Vagina (tissue), 2 donors: ENCODE results near the gene KRT1.

Experiments used
- CTCF ChIP-seq, 3 experiments: fragments of 450-650 bp in 2 of 3; fragments of 200-600 bp in 1 of 3; sonication (generic) in 1 of 3; IDR thresholded peaks; one replicate each; pipeline ENCODE4 v1.5.1; 2017 to 2019; ENCODE audit warnings: antibody characterized with exemption in 3 of 3, mild to moderate bottlenecking in 2 of 3, moderate library complexity in 2 of 3
- POLR2A ChIP-seq, 2 donors: fragments of 450-650 bp; IDR thresholded peaks; one replicate each; pipeline ENCODE4 v1.6.1; 2017; ENCODE audit warnings: antibody characterized with exemption in 2 of 2, mild to moderate bottlenecking in 2 of 2, moderate library complexity in 2 of 2
- POLR2AphosphoS5 ChIP-seq, 2 donors: sonication (generic); formaldehyde crosslinking; IDR thresholded peaks; one replicate each; pipeline ENCODE4 v1.9.0; 2017; ENCODE audit warnings: antibody characterized with exemption in 2 of 2, mild to moderate bottlenecking in 2 of 2, low read depth in 1 of 2; ENCODE audit not compliant: insufficient read depth in 1 of 2

GRCh38 chr12:52670506-52670905, 9.7 kb downstream of the KRT1 start:
- TF ChIP-seq POLR2A (IDR thresholded peaks at IDR 0.05) (no peak), CTCF (IDR thresholded peaks at IDR 0.05) (no peak), POLR2AphosphoS5 (IDR thresholded peaks at IDR 0.05; ENCODE audit: insufficient read depth in 1 of 2, low read depth in 1 of 2) (no peak)
